Cardiac fibroblast (primary cell): Measurements from ENCODE around the gene EPS8L2.
A peak's percentile ranks its signal among the peaks of the same experiment; 100 is the strongest.

ENCODE experiments used
- DNase-seq, 2 donors: peaks; one replicate each; pipeline versions ENCODE4 v3.0.0 to v3.0.0-alpha.2; 2010; ENCODE audit warnings: low read depth in 2 of 2
- H3K4me3 ChIP-seq, 2 donors: replicated peaks in 1 of 2; 1 replicate in 1 of 2; 2 replicates in 1 of 2; pipeline ENCODE4 v1.5.1; 2011; ENCODE audit warnings: low read depth in 2 of 2, low read length in 2 of 2, mild to moderate bottlenecking in 2 of 2, moderate library complexity in 1 of 2
- TF ChIP-seq, protein P1 (sequence below): IDR thresholded peaks from one replicate; pipeline ENCODE4 v1.5.1; 2011; ENCODE audit warnings: low read depth, mild to moderate bottlenecking, low read length, inconsistent platforms

The EPS8L2 gene

DNA sequence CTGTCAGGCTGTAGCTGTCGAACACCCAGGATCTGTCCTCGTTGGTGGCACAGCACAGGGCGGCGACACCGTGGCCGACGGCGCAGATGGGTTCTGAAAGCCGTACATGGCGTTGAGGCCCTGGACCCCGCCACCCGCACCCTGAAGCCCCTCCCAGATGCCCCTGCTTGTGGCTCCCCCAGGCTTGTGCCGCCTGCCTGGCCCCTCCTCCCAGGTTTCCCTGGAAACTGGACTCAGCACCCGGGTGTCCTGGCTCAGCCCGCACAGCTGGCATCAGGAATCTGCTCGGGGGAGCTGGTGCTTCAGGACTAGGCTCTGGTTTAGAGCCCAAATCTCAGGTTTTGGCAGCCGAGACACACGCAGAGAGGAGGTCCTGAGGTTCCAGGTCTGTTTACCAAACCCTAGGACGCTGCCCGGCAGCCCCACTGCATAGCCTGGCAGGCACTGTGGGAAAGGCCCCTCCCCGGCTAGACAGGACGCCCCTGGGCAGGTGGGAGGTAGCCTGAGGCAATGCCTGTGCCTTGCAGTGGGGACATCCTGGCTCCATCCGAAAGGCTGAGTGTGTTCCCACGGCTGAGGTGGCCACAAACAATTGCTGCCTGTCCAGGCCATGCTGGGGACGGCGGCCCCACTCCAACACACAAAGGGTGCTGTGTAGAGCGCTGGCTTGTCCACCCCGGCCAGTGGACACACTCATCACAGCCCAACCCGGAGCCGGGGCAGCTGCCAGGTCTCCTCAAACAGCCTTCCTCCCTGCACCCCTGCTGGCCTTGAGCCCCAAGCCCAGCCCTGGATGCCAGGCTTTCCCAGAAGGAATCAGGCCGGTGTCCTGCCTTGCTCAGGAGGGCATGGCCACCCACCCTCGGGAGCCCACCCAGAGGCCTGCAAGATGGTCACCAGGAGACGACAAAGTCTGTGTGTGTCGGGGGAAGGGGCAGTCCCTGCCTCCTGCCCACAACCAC is 66.7 kb downstream of the EPS8L2 start:
- no peak overlapping the region for H3K4me3 ChIP-seq
- TF ChIP-seq, protein P1, sequence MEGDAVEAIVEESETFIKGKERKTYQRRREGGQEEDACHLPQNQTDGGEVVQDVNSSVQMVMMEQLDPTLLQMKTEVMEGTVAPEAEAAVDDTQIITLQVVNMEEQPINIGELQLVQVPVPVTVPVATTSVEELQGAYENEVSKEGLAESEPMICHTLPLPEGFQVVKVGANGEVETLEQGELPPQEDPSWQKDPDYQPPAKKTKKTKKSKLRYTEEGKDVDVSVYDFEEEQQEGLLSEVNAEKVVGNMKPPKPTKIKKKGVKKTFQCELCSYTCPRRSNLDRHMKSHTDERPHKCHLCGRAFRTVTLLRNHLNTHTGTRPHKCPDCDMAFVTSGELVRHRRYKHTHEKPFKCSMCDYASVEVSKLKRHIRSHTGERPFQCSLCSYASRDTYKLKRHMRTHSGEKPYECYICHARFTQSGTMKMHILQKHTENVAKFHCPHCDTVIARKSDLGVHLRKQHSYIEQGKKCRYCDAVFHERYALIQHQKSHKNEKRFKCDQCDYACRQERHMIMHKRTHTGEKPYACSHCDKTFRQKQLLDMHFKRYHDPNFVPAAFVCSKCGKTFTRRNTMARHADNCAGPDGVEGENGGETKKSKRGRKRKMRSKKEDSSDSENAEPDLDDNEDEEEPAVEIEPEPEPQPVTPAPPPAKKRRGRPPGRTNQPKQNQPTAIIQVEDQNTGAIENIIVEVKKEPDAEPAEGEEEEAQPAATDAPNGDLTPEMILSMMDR: no peak
- DNase-seq: no peak

DNA sequence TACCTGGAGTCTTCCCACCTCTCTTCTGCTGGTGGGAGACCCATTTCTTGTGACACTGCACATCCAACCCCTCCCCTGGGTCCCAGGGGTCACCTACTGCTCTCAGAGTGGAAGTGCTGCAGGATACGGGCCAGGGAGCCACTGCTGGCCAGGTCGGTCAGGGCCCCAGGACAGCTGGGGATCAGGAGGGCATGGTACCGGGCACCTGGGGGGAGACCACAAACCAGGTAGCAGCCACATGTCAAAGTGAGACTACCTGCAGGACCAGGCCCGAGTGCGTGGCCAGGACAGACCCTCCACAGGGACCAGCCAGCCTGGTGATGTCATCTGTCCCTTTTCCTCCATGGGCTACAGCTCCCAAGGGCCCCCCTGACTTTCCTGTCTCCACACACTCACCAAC is 67.4 kb downstream of the EPS8L2 start:
- DNase-seq: no peak
- TF ChIP-seq, protein P1: no peak
- no peak overlapping the region for H3K4me3 ChIP-seq

DNA sequence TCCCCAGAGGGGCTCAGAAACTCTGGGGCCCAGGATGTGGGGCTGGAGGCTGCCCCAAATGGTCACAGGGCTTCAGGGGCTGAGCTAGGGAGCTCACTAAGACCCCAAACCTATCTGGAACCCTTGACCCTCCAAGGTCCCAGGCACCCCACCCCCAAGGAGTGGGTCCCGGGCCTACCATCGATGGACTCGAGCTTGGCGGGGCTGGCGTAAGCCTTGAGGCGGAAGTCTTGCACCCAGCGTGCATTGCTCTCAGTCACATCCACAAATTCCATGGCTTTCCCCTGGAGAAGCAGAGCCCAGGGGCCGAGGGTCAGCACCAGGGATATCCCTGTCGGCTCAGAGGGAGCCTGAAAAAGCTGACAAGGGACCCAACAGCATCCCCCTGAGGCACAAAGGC is 67.8 kb downstream of the EPS8L2 start:
- DNase-seq: no peak
- no peak overlapping the region for H3K4me3 ChIP-seq
- TF ChIP-seq, protein P1: no peak

DNA sequence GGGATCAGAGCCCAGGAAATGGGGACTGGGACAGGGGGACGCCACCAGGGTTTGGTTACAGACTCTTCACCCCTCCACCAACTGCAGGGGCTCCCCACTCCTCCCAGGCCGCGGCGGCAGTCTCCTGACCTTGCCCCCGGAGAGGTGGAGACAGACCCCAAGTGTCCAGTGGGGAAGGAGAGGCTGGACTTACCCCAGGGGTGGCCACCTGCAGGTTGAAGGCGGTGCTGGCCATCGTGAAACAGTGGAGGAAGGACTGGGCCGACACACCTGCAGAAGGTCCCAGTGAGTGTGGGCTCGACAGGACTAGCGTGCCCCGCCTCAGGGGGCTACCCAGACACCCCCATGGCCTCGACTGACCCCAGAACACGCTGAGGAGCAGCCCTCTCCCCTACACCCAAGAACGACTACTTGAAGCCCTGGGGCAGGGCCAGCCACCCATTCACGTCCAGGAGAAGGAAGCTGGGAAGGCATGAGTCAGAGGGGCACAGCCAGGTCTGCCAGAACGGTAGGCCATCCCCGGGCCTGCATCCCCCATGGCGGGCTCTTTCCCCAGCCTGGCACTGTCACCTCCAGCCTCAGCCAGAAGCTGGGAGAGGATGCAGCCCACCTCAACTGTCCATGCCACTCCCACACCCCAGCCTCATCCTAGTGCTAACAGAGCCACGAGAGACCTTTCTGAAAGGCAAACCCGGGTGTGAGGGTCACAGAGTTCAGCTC is 69.0 kb downstream of the EPS8L2 start:
- peak overlapping the region in 1 of 2 donors; percentile 86 for H3K4me3 ChIP-seq
- peak; percentile 39 to 55 for DNase-seq
- TF ChIP-seq, protein P1: no peak

DNA sequence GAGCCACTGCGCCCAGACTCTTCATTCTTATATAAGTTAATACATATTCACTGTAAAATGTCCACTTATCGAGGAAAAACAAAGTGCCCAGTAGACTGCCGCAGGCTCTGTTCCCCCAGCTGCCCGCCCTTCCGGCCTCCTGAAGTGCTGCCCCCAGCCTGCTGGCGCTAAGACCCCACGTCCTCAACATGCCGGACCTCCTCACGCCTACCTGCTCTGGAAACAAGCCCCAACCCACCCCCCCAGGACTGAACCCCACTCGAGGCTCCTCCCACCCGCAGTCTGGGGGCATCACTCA is 70.2 kb downstream of the EPS8L2 start:
- TF ChIP-seq, protein P1: no peak
- DNase-seq: no peak
- peak overlapping the region; percentile 76 to 86 for H3K4me3 ChIP-seq

DNA sequence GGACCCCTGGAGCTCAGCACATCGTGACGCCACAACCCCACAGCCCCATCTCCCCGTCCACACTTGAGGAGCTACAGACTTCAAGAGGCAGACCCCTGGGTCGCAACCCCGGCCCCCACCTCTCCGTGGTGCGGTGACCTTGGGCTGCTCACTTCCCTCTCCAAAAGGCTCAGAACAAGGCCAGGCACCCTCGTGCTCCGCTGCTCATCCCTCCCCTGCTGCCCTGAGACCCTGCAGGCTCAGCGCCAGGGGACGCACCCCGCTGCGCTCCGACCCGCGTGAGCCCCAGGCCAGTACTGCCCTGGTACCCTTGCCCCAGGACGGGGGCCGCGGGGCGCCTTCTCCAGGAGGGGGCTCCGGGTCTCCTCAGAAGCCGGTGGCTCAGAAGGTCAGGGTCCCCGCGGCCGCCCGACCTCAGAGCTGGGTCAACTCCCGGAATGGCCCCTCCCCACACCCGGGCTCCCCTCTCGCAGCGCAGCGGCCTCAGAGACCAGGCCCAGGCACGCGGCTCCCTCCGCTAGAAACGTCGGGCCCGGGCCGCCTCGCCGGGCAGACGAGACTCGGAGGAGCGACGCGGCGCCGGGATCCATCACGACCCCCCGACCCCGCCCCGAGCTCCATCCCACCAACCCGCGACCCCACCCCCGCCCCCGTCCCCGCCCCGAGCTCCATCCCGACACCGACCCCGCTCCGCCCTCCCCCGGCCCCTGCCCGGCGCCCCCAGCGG is 70.7 kb downstream of the EPS8L2 start:
- TF ChIP-seq, protein P1: no peak
- peak overlapping the region; percentile 76 to 86 for H3K4me3 ChIP-seq
- DNase-seq: peak in 1 of 2 donors; percentile 33
